Lower leg skin (tissue), 4 donors: ENCODE results near the gene SHCBP1L. TPM values are rescaled to one million over a fixed set of nuclear protein-coding genes. Genes with fewer than 3 reads are reported as not detected.
"Not testable (repeated sequence)": the region's sequence is repeated elsewhere in the genome, so short reads cannot be mapped to it uniquely, and the experiment has no call there.

Experiments
- DNase-seq, 2 donors: peaks; one replicate each; pipeline ENCODE4 v3.0.0-alpha.2; 2019; ENCODE audit warnings: low spot score in 2 of 2
- H3K4me3 ChIP-seq: fragments of 200-600 bp; sonication (generic); 2 replicates; pipeline ENCODE4 v1.5.1; 2017; ENCODE audit warnings: mild to moderate bottlenecking, low read depth; ENCODE audit not compliant: poor library complexity, severe bottlenecking
- CTCF ChIP-seq, 3 donors: fragments of 450-650 bp; IDR thresholded peaks; one replicate each; pipeline ENCODE4 v1.5.1; 2016; ENCODE audit warnings: antibody characterized with exemption in 3 of 3, mild to moderate bottlenecking in 3 of 3, moderate library complexity in 2 of 3
- POLR2A ChIP-seq, 2 donors: fragments of 450-650 bp; IDR thresholded peaks; one replicate each; pipeline ENCODE4 v1.6.1; 2016 to 2017; ENCODE audit warnings: antibody characterized with exemption in 2 of 2, mild to moderate bottlenecking in 1 of 2, moderate library complexity in 1 of 2
- WGBS, 2 donors: methylation state at CpG; one replicate each; pipeline ENCODE4 v1.1.5; 2018; 5-methylcytosine and 5-hydroxymethylcytosine counted together
- intact Hi-C: fragments of 100-400 bp; cut with DNase I; formaldehyde crosslinking; loops from one replicate; pipeline ENCODE4 v1.15.0; 2023; ENCODE audit warnings: low total_unique reads
- total RNA-seq, 4 donors: library from RNA; depleted of rRNA; stranded (reverse); fragments of >200 nt; gene quantifications; one replicate each; pipeline ENCODE4 v1.1.0, GENCODE V29; 2016

SHCBP1L gene
- total RNA-seq, 4 donors from 2014 or later = 3.4 TPM; not detected in 3

- no peak overlapping the region for H3K4me3 ChIP-seq
- no peak for DNase-seq
- 78 to 79% methylated on average over 3 of the region's 3 CpGs for WGBS, 2 donors
- TF ChIP-seq CTCF (IDR thresholded peaks at IDR 0.05) (no peak), POLR2A (IDR thresholded peaks at IDR 0.05) (no peak)
- intact Hi-C loops = no loop called here
Observed at GRCh38 chr1:182953826-182954225, 860 bp upstream of the SHCBP1L start.

GRCh38 chr1:182943336-182943735 lies 9.6 kb downstream of the SHCBP1L start:
- 96 to 97% methylated on average over 6 of the region's 6 CpGs for WGBS, 2 donors

GRCh38 chr1:182942145-182942544 lies 10.8 kb downstream of the SHCBP1L start:
- WGBS, 2 donors = 34 to 48% methylated on average over 25 of the region's 25 CpGs

More at GRCh38 chr1:182943336-182943735, 9.6 kb downstream of the SHCBP1L start:
- DNase-seq, intact Hi-C loops, H3K4me3 ChIP-seq: not testable (repeated sequence)

GRCh38 chr1:182939413-182939812 lies 13.6 kb downstream of the SHCBP1L start:
- TF ChIP-seq CTCF (IDR thresholded peaks at IDR 0.05) (no peak), POLR2A (IDR thresholded peaks at IDR 0.05) (no peak)
- no peak for DNase-seq
- intact Hi-C loops = no loop called here
- WGBS, 2 donors = 89 to 93% methylated on average over 2 of the region's 2 CpGs
- H3K4me3 ChIP-seq = no peak overlapping the region

More at GRCh38 chr1:182942145-182942544, 10.8 kb downstream of the SHCBP1L start:
- DNase-seq, intact Hi-C loops, H3K4me3 ChIP-seq: not testable (repeated sequence)

- H3K4me3 ChIP-seq = no peak overlapping the region
- DNase-seq = no peak
- TF ChIP-seq POLR2A (IDR thresholded peaks at IDR 0.05) (no peak), CTCF (IDR thresholded peaks at IDR 0.05) (no peak)
- intact Hi-C loops = no loop called here
Observed at GRCh38 chr1:182935716-182936115, 17.2 kb downstream of the SHCBP1L start.

GRCh38 chr1:182930985-182931384 lies 22.0 kb downstream of the SHCBP1L start:
- H3K4me3 ChIP-seq = no peak overlapping the region
- no peak for TF ChIP-seq CTCF (IDR thresholded peaks at IDR 0.05)
- DNase-seq = no peak
- intact Hi-C loops = no loop called here
- 80 to 82% methylated on average over 1 of the region's 1 CpG for WGBS, 2 donors

GRCh38 chr1:182927693-182928433 lies 25.1 kb downstream of the SHCBP1L start:
- no peak overlapping the region for H3K4me3 ChIP-seq
- no peak for DNase-seq
- TF ChIP-seq POLR2A (IDR thresholded peaks at IDR 0.05) (no peak), CTCF (IDR thresholded peaks at IDR 0.05) (no peak)
- intact Hi-C loops = no loop called here
- WGBS, 2 donors = 85 to 90% methylated on average over 1 of the region's 1 CpG
